ENCODE results near the gene TNS3.
"Not testable (repeated sequence)": the region's sequence is repeated elsewhere in the genome, so short reads cannot be mapped to it uniquely, and the experiment has no call there.

The TNS3 gene

DNA sequence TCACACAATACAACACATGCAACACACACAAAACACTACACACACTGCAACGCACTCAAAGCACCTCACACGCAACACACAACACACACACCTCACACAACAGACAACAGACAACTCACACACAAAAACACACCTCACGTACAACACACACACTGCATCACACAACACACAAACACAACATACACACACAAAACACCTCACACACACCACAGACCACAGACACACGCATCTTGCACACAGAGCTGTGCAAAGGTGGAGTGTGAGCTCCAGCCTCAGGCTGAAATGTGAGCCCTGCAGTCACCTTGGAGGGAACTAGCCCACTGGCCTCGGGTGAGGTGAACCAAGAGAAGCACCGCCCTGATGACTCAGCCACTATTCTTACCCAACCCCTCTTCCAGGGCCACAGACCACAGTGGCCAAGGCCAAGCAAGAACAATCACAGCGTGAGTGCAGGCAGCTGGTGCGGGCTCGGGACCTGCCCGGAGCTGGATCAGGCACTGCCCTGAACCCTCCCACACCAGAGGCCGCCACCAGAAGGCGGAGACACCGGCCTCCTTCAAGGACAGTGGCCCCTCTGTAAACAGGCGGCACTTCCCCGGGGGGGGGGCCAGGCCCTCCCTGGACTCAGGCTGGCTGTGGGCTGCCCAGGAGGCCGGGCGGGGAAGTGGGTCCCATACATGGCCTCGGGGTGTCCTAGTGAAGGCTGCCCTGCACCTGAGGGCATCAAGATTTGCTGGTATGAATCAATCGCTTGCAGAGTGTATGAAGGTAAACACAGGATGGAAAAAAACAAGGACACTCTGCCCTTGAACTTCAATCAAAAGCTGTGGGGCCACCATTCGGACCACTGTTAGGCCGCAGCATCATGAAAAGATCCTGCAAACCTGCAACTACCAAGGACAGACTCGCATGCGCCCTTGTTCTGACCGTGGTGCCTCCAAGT lies 106.7 kb downstream of the TNS3 start:
- no peaks in the 10 kb centered on the region for H3K36me3 Mint-ChIP-seq (ENCODE audit: low read depth)
- H3K4me3 Mint-ChIP-seq, result no peak overlapping the region
- H3K27ac Mint-ChIP-seq, result no peak overlapping the region
- no peaks in the 10 kb centered on the region for H3K9me3 Mint-ChIP-seq
- H3K4me1 Mint-ChIP-seq (ENCODE audit: low read depth), result no peaks in the 10 kb centered on the region
- no peaks in the 10 kb centered on the region for H3K27me3 Mint-ChIP-seq (ENCODE audit: low read depth)

DNA sequence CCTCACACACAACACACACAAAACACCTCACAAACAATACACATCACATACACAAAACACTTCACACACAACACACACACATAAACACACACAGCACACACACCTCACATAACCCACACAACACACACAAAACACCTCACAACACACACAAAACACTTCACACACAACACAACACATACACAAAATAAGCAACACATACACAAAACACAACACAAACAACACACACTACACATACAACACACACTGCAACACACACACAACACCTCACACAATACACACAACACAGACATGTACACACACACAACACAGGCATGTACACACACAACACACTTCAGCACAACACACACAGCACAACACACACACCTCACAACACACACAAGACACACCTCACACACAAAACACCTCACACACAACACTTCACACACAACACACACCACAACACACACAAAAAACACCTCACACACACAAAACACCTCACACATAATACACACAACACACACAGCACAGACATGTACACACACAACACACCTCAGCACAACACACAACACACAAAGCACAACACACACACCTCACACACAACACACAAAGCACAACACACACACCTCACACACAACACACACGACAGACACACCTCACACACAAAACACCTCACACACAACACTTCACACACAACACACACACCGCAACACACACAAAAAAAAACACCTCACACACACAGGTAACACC lies 107.5 kb downstream of the TNS3 start:
- Mint-ChIP-seq H3K4me3 (no peak overlapping the region), H3K27ac (no peak overlapping the region), H3K9me3 (no peaks in the 10 kb centered on the region), H3K27me3 (ENCODE audit: low read depth) (no peaks in the 10 kb centered on the region), H3K36me3 (ENCODE audit: low read depth) (no peaks in the 10 kb centered on the region), H3K4me1 (ENCODE audit: low read depth) (no peaks in the 10 kb centered on the region)

DNA sequence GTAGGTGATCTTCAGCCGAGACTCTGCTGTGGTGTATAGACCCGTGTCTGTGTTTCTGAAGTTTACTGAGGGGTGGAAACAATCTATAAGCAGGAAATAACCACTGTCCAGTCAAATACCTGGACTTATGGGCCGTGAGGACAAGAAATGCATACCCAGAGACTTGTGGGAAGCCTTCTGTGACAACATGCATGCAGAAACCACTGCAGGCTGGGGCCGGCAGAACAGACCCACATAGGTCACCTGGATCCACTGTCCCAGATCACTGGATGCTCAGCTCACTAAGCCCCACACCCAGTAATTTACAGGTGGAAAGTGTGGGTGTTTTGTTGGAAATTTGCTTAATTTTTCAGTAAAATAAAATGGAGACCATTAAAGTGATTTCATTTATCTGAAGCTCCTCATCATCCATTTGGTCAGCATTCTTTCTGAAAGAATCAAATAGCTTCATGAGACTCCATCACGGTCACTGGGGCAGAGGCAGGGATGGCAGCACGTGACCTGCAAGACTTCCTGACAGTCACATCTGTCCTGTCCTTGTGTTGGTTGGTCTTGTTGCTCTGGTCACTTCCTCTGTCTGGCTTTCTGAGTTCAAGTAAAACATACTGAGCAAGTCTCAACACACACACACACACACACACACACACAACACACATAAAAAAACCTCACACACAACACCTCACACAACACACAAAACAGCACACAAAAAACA lies 108.3 kb downstream of the TNS3 start:
- Mint-ChIP-seq H3K4me3 (no peak overlapping the region), H3K27me3 (ENCODE audit: low read depth) (no peaks in the 10 kb centered on the region), H3K27ac (no peak overlapping the region), H3K9me3 (no peaks in the 10 kb centered on the region), H3K36me3 (ENCODE audit: low read depth) (no peaks in the 10 kb centered on the region), H3K4me1 (ENCODE audit: low read depth) (no peaks in the 10 kb centered on the region)

DNA sequence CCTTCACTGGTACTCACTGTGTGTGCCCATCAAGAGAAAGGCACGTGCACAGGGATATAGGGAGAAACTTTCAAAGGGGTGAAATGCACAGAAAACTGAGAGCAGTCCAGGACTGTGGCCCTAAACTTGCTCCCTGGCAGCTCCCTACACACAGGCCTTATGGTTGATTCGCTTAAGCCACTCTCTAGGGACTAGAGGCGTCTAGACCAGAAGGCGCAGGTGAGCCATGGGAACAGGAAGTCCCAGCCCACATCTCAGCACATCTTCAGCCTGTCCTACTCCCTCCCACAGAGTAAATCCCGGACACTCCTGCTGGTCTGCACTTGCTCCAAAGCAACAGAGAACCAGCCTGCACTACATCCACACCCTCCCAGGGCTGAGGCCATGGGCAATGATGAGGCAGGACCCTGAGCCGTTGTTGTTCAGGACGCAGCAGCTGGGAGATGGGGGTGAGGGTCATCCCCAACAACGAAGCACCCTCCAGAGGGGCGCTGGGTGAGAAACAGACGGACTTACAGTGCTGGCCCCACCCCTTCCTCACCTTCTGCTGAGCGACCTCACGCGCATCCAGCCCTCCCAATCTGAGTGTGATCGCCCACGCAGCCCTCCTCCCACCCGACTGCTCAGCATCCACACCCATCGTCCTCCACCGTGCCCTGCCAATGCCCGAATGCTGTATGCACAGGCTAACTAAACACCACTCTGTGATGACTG lies 109.3 kb downstream of the TNS3 start:
- no peaks in the 10 kb centered on the region for H3K9me3 Mint-ChIP-seq
- no peaks in the 10 kb centered on the region for H3K36me3 Mint-ChIP-seq (ENCODE audit: low read depth)
- H3K27ac Mint-ChIP-seq, result no peak overlapping the region
- no peaks in the 10 kb centered on the region for H3K27me3 Mint-ChIP-seq (ENCODE audit: low read depth)
- H3K4me3 Mint-ChIP-seq, result no peak overlapping the region
- no peaks in the 10 kb centered on the region for H3K4me1 Mint-ChIP-seq (ENCODE audit: low read depth)

DNA sequence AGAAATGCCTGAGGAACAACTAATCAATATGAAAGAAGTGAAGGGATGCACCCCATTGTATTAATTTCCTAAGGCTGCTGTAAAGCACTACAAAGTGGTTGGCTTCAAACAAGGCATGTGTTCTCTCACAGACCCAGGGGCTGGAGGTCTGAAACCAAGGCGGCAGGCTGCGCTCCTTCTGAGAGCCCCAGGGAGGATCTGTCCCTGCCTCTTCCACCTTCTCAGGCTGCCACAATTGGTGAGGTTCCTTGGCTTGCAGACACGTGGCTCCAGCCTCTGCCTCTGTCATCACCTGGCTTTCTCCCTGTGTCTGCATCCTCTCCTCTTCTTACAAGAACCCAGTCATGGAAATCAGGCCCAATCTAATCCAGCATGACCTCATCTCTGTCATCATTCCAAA lies 110.1 kb downstream of the TNS3 start:
- Mint-ChIP-seq H3K4me1 (ENCODE audit: low read depth) (no peaks in the 10 kb centered on the region), H3K27ac (no peak overlapping the region), H3K27me3 (ENCODE audit: low read depth) (no peaks in the 10 kb centered on the region), H3K4me3 (no peak overlapping the region), H3K9me3 (no peaks in the 10 kb centered on the region), H3K36me3 (ENCODE audit: low read depth) (no peaks in the 10 kb centered on the region)

DNA sequence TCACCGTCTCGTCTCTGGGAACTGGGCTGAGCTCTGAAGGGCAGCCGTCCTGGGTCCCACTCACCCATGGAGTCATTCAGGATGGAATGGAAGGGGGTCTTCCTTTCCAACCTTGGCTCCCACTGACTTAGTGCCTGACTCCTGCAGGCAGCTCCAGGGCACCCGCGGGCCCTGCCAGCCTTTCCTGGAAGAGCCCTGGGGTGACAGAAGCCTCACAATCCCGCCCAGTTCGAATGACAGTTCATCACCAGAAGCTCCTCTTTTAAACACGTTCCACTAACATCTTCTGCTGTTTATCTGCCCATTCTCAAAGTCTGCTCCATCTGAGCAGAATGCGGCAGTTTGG lies 110.6 kb downstream of the TNS3 start:
- Mint-ChIP-seq H3K4me1 (ENCODE audit: low read depth) (no peaks in the 10 kb centered on the region), H3K4me3 (no peak overlapping the region), H3K27me3 (ENCODE audit: low read depth) (no peaks in the 10 kb centered on the region), H3K9me3 (no peaks in the 10 kb centered on the region), H3K36me3 (ENCODE audit: low read depth) (no peaks in the 10 kb centered on the region), H3K27ac (no peak overlapping the region)

DNA sequence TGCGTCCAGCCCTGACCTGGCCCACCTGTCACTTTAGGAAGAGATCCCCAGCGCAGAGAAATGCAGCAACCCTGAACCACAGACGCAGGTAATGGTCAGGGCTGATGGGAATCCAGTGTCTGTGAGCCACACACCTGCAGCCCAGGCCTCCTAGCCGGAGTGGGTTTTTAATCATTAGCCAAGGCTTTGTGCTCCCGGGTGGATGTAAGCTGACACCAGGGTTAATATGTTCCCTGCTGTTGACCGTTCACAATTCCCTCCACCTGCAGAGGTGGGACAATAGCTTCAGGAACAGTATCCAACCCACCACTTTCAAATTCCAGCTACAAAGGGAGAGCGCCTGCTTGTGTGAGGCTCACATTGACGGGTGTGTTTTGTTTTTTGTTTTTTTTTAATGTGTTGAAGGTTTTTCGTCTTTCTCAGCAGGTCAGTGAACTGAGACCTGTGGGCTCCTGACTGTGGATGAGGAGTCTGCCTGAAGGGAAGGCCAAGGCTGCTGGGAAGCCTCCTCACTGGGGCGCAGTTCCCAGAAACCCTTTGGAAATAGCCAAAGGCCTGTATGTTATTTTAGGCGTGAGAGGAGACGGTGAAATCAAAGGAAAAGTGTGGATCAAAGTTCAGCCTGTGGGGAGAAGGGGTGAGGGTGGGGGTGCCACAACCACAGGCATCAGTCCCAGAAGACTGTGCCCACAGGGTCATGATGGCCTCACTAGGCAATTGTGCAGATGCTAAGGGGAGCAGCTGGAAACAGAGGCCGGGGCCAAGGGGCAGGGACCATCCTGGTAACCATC lies 111.1 kb downstream of the TNS3 start:
- H3K27me3 Mint-ChIP-seq (ENCODE audit: low read depth), result no peaks in the 10 kb centered on the region
- no peak overlapping the region for H3K27ac Mint-ChIP-seq
- H3K9me3 Mint-ChIP-seq, result no peaks in the 10 kb centered on the region
- no peak overlapping the region for H3K4me3 Mint-ChIP-seq
- no peaks in the 10 kb centered on the region for H3K4me1 Mint-ChIP-seq (ENCODE audit: low read depth)
- no peaks in the 10 kb centered on the region for H3K36me3 Mint-ChIP-seq (ENCODE audit: low read depth)

DNA sequence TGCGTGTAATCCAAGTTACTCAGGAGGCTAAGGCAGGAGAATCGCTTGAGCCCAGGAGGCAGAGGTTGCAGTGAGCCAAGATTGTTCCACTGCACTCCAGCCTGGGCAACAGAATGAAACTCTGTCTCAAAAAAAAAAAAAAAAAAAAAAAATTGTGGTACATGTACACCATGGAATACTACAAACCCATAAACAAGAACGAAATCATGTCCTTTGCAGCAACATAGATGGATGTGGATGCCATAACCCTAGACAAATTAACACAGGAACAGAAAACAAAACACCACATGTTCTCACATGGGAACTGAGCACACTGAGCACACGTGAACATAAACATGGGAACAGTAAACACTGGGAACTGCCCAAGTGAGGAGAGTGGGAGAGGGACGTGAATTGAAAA lies 112.1 kb downstream of the TNS3 start:
- H3K4me1 Mint-ChIP-seq (ENCODE audit: low read depth); H3K27ac Mint-ChIP-seq; H3K9me3 Mint-ChIP-seq; H3K4me3 Mint-ChIP-seq; H3K36me3 Mint-ChIP-seq (ENCODE audit: low read depth); H3K27me3 Mint-ChIP-seq (ENCODE audit: low read depth): not testable (repeated sequence)

DNA sequence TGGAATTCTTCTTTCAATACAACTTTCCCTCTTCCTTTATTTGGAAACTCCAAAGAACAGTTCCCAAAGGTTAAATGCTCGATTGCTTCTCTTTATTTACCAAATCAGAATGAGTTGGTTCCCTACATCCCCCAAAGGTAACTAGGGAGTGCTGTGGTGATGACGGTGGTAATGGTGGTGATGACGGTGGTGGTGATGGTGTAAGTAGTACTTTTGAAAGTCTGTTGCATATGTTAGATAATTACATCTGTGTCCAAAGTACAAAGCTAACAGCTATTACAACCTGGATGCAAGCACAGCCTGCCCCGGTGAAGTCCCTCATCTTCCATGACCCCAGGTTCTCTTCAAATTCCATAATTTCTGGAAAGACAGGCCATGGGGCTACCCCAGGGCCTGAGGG lies 115.1 kb downstream of the TNS3 start:
- no peak overlapping the region for H3K27ac Mint-ChIP-seq
- H3K4me1 Mint-ChIP-seq (ENCODE audit: low read depth), result no peaks in the 10 kb centered on the region
- no peak overlapping the region for H3K4me3 Mint-ChIP-seq
- H3K27me3 Mint-ChIP-seq (ENCODE audit: low read depth), result no peaks in the 10 kb centered on the region
- no peaks in the 10 kb centered on the region for H3K36me3 Mint-ChIP-seq (ENCODE audit: low read depth)
- H3K9me3 Mint-ChIP-seq, result no peaks in the 10 kb centered on the region

DNA sequence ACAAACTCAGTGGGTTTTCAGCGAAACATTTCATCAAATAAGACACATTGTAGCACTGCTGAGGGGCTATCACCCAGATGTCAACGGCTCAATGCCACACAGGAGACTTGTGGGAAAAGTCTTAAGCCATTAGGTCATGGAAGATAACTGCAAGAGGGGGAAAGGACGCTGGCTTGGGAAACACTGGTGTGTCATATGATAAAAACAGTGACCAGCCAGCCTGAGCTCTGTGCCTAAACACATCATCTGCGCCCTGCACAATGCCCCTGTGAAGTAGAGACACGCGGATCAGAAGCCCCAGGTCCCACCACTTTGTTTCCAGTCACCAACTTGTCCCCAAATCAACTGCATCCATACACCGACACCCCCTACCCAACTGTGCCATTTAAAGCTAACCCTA lies 116.7 kb downstream of the TNS3 start:
- H3K9me3 Mint-ChIP-seq, result no peaks in the 10 kb centered on the region
- H3K4me1 Mint-ChIP-seq (ENCODE audit: low read depth), result no peaks in the 10 kb centered on the region
- no peaks in the 10 kb centered on the region for H3K36me3 Mint-ChIP-seq (ENCODE audit: low read depth)
- no peaks in the 10 kb centered on the region for H3K27me3 Mint-ChIP-seq (ENCODE audit: low read depth)
- H3K27ac Mint-ChIP-seq, result no peak overlapping the region
- no peak overlapping the region for H3K4me3 Mint-ChIP-seq

DNA sequence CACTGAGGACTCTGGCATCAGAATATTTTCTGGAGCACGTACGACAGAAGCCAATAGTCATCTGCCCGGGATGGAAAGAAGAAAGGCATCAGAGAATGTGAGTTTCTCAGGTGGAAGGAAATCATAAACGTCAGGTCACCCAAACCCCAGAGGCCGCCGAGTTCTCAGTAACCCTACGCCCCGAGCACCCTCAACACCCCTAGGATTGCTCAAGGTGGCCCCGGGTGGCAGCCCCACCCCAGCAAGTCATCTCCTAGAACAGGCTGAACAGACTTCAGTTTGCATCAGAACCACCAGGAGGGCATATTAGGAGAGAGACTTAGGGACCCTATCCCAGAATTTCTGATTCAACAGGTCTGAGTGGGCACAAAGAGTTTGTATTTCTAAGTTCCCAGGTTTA lies 117.6 kb downstream of the TNS3 start:
- no peaks in the 10 kb centered on the region for H3K36me3 Mint-ChIP-seq (ENCODE audit: low read depth)
- no peaks in the 10 kb centered on the region for H3K4me1 Mint-ChIP-seq (ENCODE audit: low read depth)
- H3K27ac Mint-ChIP-seq, result no peak overlapping the region
- H3K9me3 Mint-ChIP-seq, result no peaks in the 10 kb centered on the region
- no peaks in the 10 kb centered on the region for H3K27me3 Mint-ChIP-seq (ENCODE audit: low read depth)
- H3K4me3 Mint-ChIP-seq, result no peak overlapping the region

DNA sequence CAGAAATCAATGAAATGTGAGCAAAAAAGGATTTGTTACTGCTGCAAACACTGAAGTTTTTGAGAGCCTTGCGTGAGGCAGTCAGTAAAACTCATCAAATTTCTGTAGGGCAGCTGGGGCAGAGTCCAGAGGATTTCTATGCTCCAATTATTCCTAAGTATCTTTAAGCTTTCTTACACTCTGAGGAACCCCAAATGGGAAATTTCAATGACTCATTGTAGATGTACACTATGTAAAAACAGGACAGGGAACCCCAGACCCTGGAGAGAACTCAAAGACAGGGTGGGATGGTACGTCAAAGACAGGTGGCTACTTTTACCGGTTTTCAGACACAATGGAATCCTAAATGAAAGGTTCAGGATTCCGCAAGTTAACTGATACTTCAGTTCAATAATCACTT lies 120.2 kb downstream of the TNS3 start:
- no peak overlapping the region for H3K27ac Mint-ChIP-seq
- no peaks in the 10 kb centered on the region for H3K9me3 Mint-ChIP-seq
- no peaks in the 10 kb centered on the region for H3K36me3 Mint-ChIP-seq (ENCODE audit: low read depth)
- no peaks in the 10 kb centered on the region for H3K4me1 Mint-ChIP-seq (ENCODE audit: low read depth)
- no peak overlapping the region for H3K4me3 Mint-ChIP-seq
- no peaks in the 10 kb centered on the region for H3K27me3 Mint-ChIP-seq (ENCODE audit: low read depth)

DNA sequence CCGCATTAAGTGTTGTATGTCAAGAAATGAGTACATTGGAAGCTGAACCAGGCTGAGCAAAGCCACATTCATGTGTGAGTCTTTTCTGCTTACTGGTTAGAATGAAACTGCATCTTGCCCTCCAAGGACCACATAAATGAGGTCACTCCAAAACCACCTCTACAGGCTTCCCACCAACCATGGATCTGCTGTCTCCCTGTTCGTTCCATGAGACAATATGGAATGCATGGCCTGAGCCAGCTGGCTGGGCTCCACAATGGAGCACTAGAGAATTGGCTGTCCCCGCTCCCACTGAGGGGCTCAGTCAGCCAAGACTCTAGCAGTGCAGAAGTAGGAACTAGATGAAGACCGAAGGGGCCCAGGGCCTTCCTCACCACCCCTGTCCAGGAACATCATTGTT lies 120.8 kb downstream of the TNS3 start:
- Mint-ChIP-seq H3K4me1 (ENCODE audit: low read depth) (no peaks in the 10 kb centered on the region), H3K27ac (no peak overlapping the region), H3K36me3 (ENCODE audit: low read depth) (no peaks in the 10 kb centered on the region), H3K27me3 (ENCODE audit: low read depth) (no peaks in the 10 kb centered on the region), H3K4me3 (no peak overlapping the region), H3K9me3 (no peaks in the 10 kb centered on the region)

All from T-helper 1 cell treated with Interleukin-12 subunit alpha and Interleukin-12 subunit beta and Interleukin-4 antibody, amounts not matched to agents 30 μg/mL and 1 μg/mL, for 36 hours (primary cell).